HG02970 (cell line): ENCODE measurements around the gene ARHGAP30.
"Not testable (repeated sequence)": the region's sequence is repeated elsewhere in the genome, so short reads cannot be mapped to it uniquely, and the experiment has no call there.

Experiments used
- ATAC-seq: cut with Tn5 transposase; IDR thresholded peaks from one replicate; pipeline ENCODE4 v1.9.1; 2021; ENCODE audit warnings: mild to moderate bottlenecking, moderate library complexity, moderate number of reproducible peaks; ENCODE audit not compliant: unreplicated experiment, low FRiP score

Gene ARHGAP30

GRCh38 chr1:161073474-161074121, 3.9 kb upstream of the ARHGAP30 start:
- ATAC-seq, result no peak

- no peak for ATAC-seq
These were observed 3.2 kb upstream of the ARHGAP30 start for GRCh38 chr1:161072751-161073449.

GRCh38 chr1:161071886-161072371, 2.2 kb upstream of the ARHGAP30 start:
- ATAC-seq, result no peak

- no peak for ATAC-seq
These were observed 1.1 kb upstream of the ARHGAP30 start for GRCh38 chr1:161070761-161071160.

- ATAC-seq, result peak; percentile 9
These were observed 450 bp downstream of the ARHGAP30 start for GRCh38 chr1:161069241-161069640.

GRCh38 chr1:161068306-161069234, 1.1 kb downstream of the ARHGAP30 start:
- ATAC-seq, result no peak

GRCh38 chr1:161066694-161067093, 3.0 kb downstream of the ARHGAP30 start:
- no peak for ATAC-seq

GRCh38 chr1:161065681-161066080, 4.0 kb downstream of the ARHGAP30 start:
- not testable (repeated sequence) for ATAC-seq

GRCh38 chr1:161063936-161064335, 5.8 kb downstream of the ARHGAP30 start:
- ATAC-seq, result not testable (repeated sequence)

GRCh38 chr1:161061419-161061818, 8.3 kb downstream of the ARHGAP30 start:
- ATAC-seq, result no peak

- no peak for ATAC-seq
These were observed 10.4 kb downstream of the ARHGAP30 start for GRCh38 chr1:161059293-161059692.

GRCh38 chr1:161054805-161055204, 14.9 kb downstream of the ARHGAP30 start:
- no peak for ATAC-seq

GRCh38 chr1:161054232-161054631, 15.5 kb downstream of the ARHGAP30 start:
- no peak for ATAC-seq

- ATAC-seq, result no peak
These were observed 16.8 kb downstream of the ARHGAP30 start for GRCh38 chr1:161052899-161053298.

- ATAC-seq, result no peak
These were observed 18.5 kb downstream of the ARHGAP30 start for GRCh38 chr1:161051219-161051618.

- no peak for ATAC-seq
These were observed 20.6 kb downstream of the ARHGAP30 start for GRCh38 chr1:161048949-161049722.

GRCh38 chr1:161047436-161048420, 22.0 kb downstream of the ARHGAP30 start:
- ATAC-seq, result no peak

GRCh38 chr1:161046605-161047228, 23.0 kb downstream of the ARHGAP30 start:
- no peak for ATAC-seq
